ENCODE measurements around the gene CAPN11. TPM values are rescaled to one million over a fixed set of nuclear protein-coding genes. Genes with fewer than 3 reads are reported as not detected.

CAPN11 gene
- total and polyA plus RNA-seq, 9 of the 15 experiments (the other 6 are each of a cell fraction or from before 2014, with no cell fraction given), result 0.03 to 0.61 (median 0.17) TPM; not detected in 1

GRCh38 chr6:44128020-44128917 lies 30.4 kb upstream of the CAPN11 start:
- H4K20me1 ChIP-seq (replicated peaks; ENCODE audit: control insufficient read depth, insufficient read depth, low read length), result peaks cover 30% of the 10 kb centered on the region
- BruUV-seq (replicated peaks), result no TSS peak
- H3K4me1 ChIP-seq (replicated peaks in 1 of 2; ENCODE audit: control insufficient read depth in 2 of 2, insufficient read depth in 2 of 2, low read length in 2 of 2), result peaks cover 56 to 64% of the 10 kb centered on the region in 2 experiments
- H2AFZ ChIP-seq (ENCODE audit: low read depth, low read length), result peak overlapping the region; percentile 54
- WGBS (ENCODE audit: insufficient coverage, low coverage, missing lambda C conversion rate), result 4% methylated on average over 38 of the region's 49 CpGs
- peaks cover 36% of the 10 kb centered on the region for H3K36me3 ChIP-seq (ENCODE audit: control insufficient read depth, insufficient read depth, low read length)
- H3K9ac ChIP-seq (ENCODE audit: insufficient read depth in 1 of 2, low read depth in 2 of 2, low read length in 2 of 2), result peak overlapping the region; percentile 72 to 88
- H3K4me3 ChIP-seq, result peak overlapping the region; percentile 76
- FAIRE-seq (no peak), ATAC-seq (peak; percentile 79), DNase-seq (ENCODE audit: extremely low read depth in 1 of 4, low spot score in 3 of 4) (peak; percentile 52 to 76 (median 66))
- no peaks in the 10 kb centered on the region for H3K9me1 ChIP-seq (ENCODE audit: control insufficient read depth, insufficient read depth, low read length)
- intact Hi-C loops (cut with micrococcal nuclease), result loop anchor here (5.0 kb wide), 1 partner anchor 501 kb away; the partner anchor contains the start of gene GTPBP2
- in situ Hi-C loops (cut with MboI), result no loop called here
- H3K27ac ChIP-seq (ENCODE audit: extremely low read depth, low read depth, low read length), result peak overlapping the region; percentile 73
- H3K27me3 ChIP-seq (ENCODE audit: control insufficient read depth in 2 of 2, insufficient read depth in 2 of 2, low read length in 2 of 2), result no peaks in the 10 kb centered on the region
- no peaks in the 10 kb centered on the region for H3K9me3 ChIP-seq (replicated peaks; ENCODE audit: control insufficient read depth, insufficient read depth, low read depth, low read length)
- CTCF ChIA-PET (ENCODE audit: low intra/inter-chr PET ratio), result no interaction called here
- POLR2A ChIA-PET, result interaction anchor here (0.5 to 2.2 kb wide), 4 partner anchors 10 to 119 kb away, joined by 3 to 8 read pairs (median 6); partner anchors contain the start of gene HSP90AB1
- peaks cover 93% of the 10 kb centered on the region for H3K79me2 ChIP-seq (ENCODE audit: control insufficient read depth, insufficient read depth, low read length)
- peak overlapping the region; percentile 70 for H3K4me2 ChIP-seq (ENCODE audit: insufficient read depth, low read length)
- TF ChIP-seq BMI1 (IDR thresholded peaks at IDR 0.05; ENCODE audit: low read length), result no peak
- TF ChIP-seq RERE (CRISPR knock-in tag; IDR thresholded peaks at IDR 0.05; ENCODE audit: borderline replicate concordance), result peak; percentile 42; the same call in 1 of the 2 replicates
- TF ChIP-seq ZBTB40 (IDR thresholded peaks at IDR 0.05), result peak; percentile 66; the same call in 1 of the 2 replicates
- no peak for TF ChIP-seq ZBTB40 (CRISPR knock-in tag; IDR thresholded peaks at IDR 0.05)

All from K562 (cell line).